Measurements from ENCODE around the gene NFATC1. TPM values are rescaled to one million over a fixed set of nuclear protein-coding genes. Genes with fewer than 3 reads are reported as not detected.

The NFATC1 gene
- total and polyA plus RNA-seq, 4 donors, result 4.6 to 8.0 (median 6.8) TPM

DNA sequence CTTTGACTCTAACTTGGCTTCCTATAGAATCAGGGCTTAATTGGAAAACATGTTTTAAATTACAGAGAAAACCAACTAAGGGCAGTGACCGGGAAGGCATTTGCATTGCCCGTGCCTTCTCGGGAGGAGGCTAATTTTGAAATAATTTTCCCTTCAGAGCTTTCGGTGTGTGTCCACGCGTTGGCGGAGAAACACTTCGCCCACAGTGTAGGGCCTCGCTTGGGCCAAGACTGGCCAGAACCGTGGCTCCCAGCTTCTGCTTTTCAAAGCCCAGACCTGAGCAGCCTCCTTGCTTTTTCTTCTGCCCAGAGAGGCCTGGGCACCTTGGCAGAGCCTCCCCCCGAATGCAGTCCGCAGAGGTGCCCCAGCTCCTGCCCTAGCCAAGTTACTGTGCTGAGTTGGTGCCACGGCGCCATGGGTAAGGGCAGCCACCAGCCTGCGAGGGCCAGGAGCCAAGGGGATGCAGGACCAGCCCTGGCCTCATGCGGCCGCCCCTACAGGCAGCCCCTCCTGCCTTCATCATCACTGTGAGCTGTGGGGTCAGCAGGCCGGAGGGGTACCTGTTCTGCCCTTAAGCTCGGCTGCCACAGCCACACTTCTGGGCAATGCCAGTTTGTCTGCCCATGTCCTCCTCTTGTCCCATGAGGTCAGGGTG lies 57.4 kb downstream of the NFATC1 start:
- 60% methylated on average over 17 of the region's 19 CpGs for WGBS (ENCODE audit: insufficient coverage)
- no peaks in the 10 kb centered on the region for H3K9me3 ChIP-seq (ENCODE audit: control insufficient read depth, insufficient read depth, low read length)
- DNase-seq (ENCODE audit: low read depth in 4 of 6, low spot score in 6 of 6), result no peak
- peaks cover 44% of the 10 kb centered on the region for H3K4me1 ChIP-seq (ENCODE audit: control insufficient read depth, insufficient read depth, low read length)
- peaks cover 63% of the 10 kb centered on the region for H3K36me3 ChIP-seq (ENCODE audit: control insufficient read depth, insufficient read depth, low read length)
- no peak overlapping the region for H3K27ac ChIP-seq (ENCODE audit: low read depth, low read length)
- no peak overlapping the region for H3K4me3 ChIP-seq (ENCODE audit: low read depth, low read length)
- no peaks in the 10 kb centered on the region for H3K27me3 ChIP-seq (ENCODE audit: control insufficient read depth, insufficient read depth, low read length)

DNA sequence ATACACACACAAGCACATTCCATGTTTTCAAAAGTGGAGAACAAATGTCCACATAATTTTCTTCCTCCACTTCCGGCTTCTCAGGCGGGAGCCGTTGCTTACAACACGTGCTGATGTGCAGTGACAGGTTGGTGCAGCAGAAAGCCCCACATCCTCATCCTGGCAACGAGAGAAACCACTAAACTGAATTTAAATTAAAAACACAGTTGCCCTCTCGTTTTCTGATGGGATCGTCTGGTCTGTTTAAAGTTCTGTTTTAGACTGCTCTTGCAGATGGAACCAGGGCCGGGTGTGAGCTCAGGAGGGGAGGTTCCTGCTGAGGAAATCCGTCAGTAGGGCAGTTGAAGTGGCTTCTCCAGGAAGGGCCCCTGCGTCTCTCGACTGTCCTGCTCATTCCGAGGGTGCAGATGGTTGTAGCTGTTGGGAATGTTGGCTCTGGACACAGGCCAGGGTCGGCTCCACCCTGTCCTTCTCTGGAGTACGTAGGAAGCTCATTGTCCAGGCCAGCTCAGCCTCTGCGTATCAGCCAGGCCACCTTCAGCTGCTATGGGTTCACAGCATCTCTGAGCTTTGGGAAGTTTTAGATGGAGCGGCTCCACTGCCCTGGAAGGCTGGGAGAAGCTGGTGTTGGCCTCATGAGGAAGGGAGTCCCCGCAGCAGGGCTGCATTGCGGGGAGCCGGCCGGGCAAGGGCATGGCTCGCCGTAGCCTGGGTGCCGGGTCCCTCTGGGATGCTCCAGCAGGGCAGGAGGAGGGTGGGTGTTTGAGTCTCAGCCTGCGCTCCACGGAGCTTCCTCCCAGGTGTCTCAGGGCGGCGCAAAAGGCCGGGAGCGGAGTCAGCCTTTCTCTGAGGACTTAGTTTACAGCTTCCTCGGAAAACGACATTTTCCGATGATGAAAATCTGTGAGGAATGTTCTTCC lies 58.3 kb downstream of the NFATC1 start:
- DNase-seq (ENCODE audit: low read depth in 4 of 6, low spot score in 6 of 6), result peak in 1 of 6 donors; percentile 48
- peak overlapping the region; percentile 54 for H3K27ac ChIP-seq (ENCODE audit: low read depth, low read length)

DNA sequence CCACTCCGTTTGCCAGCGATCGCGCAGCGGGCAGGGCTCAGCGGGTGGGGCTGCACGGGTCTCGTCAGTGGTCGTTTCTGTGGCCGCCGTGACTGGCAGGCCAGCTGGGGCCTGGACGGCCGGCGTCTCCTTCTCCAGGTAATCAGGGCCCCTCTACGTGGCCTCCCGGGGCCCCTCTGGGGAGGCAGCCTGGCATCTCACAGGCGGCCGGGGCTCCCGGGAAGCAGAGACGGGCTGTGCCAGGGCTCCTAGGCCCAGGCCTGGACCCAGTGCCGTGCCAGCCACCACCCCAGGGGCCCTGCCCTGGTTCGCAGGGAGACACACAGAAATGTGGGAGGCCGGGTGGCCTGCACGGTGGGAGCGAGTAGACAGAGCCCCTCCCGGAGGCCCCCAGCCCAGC lies 59.5 kb downstream of the NFATC1 start:
- Histone ChIP-seq H3K36me3 (ENCODE audit: control insufficient read depth, insufficient read depth, low read length) (peaks cover 57% of the 10 kb centered on the region), H3K27me3 (ENCODE audit: control insufficient read depth, insufficient read depth, low read length) (no peaks in the 10 kb centered on the region), H3K4me1 (ENCODE audit: control insufficient read depth, insufficient read depth, low read length) (peaks cover 64% of the 10 kb centered on the region), H3K4me3 (ENCODE audit: low read depth, low read length) (no peak overlapping the region), H3K27ac (ENCODE audit: low read depth, low read length) (no peak overlapping the region), H3K9me3 (ENCODE audit: control insufficient read depth, insufficient read depth, low read length) (no peaks in the 10 kb centered on the region)
- 95% methylated on average over 26 of the region's 26 CpGs for WGBS (ENCODE audit: insufficient coverage)
- no peak for DNase-seq (ENCODE audit: low read depth in 4 of 6, low spot score in 6 of 6)

More for the DNA sequence above, 58.3 kb downstream of the NFATC1 start:
- 85% methylated on average over 25 of the region's 32 CpGs for WGBS (ENCODE audit: insufficient coverage)
- Histone ChIP-seq H3K4me3 (ENCODE audit: low read depth, low read length) (no peak overlapping the region), H3K4me1 (ENCODE audit: control insufficient read depth, insufficient read depth, low read length) (peaks cover 53% of the 10 kb centered on the region), H3K36me3 (ENCODE audit: control insufficient read depth, insufficient read depth, low read length) (peaks cover 60% of the 10 kb centered on the region), H3K27me3 (ENCODE audit: control insufficient read depth, insufficient read depth, low read length) (no peaks in the 10 kb centered on the region), H3K9me3 (ENCODE audit: control insufficient read depth, insufficient read depth, low read length) (no peaks in the 10 kb centered on the region)

DNA sequence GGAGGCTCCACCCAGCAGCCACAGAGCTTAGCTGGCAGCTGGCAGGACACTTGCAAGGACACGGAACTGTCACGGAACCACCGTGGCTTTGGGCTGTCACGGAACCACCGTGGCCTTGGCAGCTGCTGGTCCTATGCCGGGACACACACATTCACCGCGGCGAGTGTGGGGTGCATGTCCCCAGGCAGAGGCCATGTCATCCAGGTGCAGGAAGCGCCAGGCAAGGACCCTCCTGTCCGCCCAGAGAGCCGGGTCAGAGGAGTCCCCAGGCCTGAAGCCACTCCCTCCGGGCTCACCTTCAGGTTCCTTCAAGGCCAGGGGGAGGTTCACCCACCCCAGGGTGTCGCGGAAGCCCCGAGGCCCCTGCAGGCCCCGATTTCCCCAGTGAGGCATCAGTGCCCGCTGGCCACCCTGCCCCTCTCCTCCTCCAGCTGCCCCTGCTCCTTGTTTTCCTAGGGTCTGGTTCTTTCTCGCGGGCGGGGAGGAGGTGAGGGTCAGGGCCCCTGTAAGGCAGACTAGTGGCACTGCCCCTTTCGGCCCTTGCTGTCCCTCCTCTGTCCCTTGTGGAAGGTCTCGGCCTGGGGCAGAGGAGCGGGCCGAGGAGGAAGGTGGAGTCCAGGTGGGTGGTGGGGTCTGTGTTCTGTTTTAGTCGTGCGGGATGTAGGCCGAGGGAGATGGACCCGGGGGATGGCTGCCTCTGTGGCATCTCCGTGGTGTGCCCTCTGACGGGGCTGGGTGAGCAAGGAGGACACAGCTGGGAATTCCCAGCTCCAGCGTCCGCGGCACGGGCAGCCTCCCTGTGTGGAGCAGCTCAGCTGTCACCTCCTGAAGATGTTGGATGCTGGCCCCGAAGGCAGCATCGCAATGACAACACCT lies 60.6 kb downstream of the NFATC1 start:
- DNase-seq (ENCODE audit: low read depth in 4 of 6, low spot score in 6 of 6), result no peak
- Histone ChIP-seq H3K27me3 (ENCODE audit: control insufficient read depth, insufficient read depth, low read length) (no peaks in the 10 kb centered on the region), H3K27ac (ENCODE audit: low read depth, low read length) (no peak overlapping the region), H3K9me3 (ENCODE audit: control insufficient read depth, insufficient read depth, low read length) (no peaks in the 10 kb centered on the region), H3K4me1 (ENCODE audit: control insufficient read depth, insufficient read depth, low read length) (peaks cover 64% of the 10 kb centered on the region), H3K4me3 (ENCODE audit: low read depth, low read length) (no peak overlapping the region), H3K36me3 (ENCODE audit: control insufficient read depth, insufficient read depth, low read length) (peaks cover 63% of the 10 kb centered on the region)
- 93% methylated on average over 35 of the region's 37 CpGs for WGBS (ENCODE audit: insufficient coverage)

DNA sequence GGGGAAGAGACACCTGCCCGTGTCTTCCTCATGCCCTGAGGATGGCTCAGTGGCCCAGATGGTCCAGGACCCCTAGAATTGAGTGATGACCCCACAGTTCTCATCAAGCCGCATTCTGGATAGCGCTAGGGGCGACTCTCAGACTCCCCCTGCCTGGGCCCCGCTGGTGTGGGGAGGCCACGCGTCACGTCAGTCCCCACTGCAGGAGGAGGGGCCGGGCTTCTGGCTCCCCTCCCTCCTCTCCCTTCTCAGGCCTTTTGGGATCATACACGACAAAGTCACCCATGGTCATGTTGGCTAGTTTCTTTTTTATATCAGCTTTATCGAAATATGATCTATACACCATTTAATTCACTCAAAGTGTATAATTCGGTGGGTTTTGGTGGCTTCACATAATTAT lies 61.5 kb downstream of the NFATC1 start:
- no peak overlapping the region for H3K27ac ChIP-seq (ENCODE audit: low read depth, low read length)
- H3K36me3 ChIP-seq (ENCODE audit: control insufficient read depth, insufficient read depth, low read length), result peaks cover 61% of the 10 kb centered on the region
- no peak for DNase-seq (ENCODE audit: low read depth in 4 of 6, low spot score in 6 of 6)

DNA sequence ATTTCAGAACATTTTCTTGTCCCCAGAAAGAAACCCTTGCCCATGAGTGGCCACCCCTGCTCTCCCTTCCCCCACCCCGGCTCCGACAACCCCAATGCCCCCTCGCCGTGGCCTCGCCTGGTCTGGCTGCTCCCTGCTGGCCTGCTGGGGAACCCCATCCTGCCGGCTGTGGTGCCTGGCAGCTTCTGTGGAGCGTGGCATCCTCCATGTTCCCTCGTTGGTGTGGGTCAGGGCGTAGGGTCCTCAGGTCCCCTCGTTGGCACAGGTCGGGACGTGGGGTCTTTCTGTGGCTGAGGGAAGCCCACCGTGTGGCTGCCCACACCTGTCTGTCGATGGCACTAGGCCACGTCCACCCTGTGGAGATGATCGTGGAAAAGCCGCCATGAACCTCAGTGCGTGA lies 61.9 kb downstream of the NFATC1 start:
- Histone ChIP-seq H3K36me3 (ENCODE audit: control insufficient read depth, insufficient read depth, low read length) (peaks cover 57% of the 10 kb centered on the region), H3K27ac (ENCODE audit: low read depth, low read length) (peak overlapping the region; percentile 3), H3K27me3 (ENCODE audit: control insufficient read depth, insufficient read depth, low read length) (no peaks in the 10 kb centered on the region), H3K4me3 (ENCODE audit: low read depth, low read length) (no peak overlapping the region), H3K4me1 (ENCODE audit: control insufficient read depth, insufficient read depth, low read length) (peaks cover 56% of the 10 kb centered on the region), H3K9me3 (ENCODE audit: control insufficient read depth, insufficient read depth, low read length) (no peaks in the 10 kb centered on the region)
- DNase-seq (ENCODE audit: low read depth in 4 of 6, low spot score in 6 of 6), result no peak
- WGBS (ENCODE audit: insufficient coverage), result 92% methylated on average over 18 of the region's 18 CpGs

More for the DNA sequence above, 61.5 kb downstream of the NFATC1 start:
- Histone ChIP-seq H3K27me3 (ENCODE audit: control insufficient read depth, insufficient read depth, low read length) (no peaks in the 10 kb centered on the region), H3K4me3 (ENCODE audit: low read depth, low read length) (no peak overlapping the region), H3K9me3 (ENCODE audit: control insufficient read depth, insufficient read depth, low read length) (no peaks in the 10 kb centered on the region), H3K4me1 (ENCODE audit: control insufficient read depth, insufficient read depth, low read length) (peaks cover 60% of the 10 kb centered on the region)
- WGBS (ENCODE audit: insufficient coverage), result 90% methylated on average over 12 of the region's 12 CpGs

DNA sequence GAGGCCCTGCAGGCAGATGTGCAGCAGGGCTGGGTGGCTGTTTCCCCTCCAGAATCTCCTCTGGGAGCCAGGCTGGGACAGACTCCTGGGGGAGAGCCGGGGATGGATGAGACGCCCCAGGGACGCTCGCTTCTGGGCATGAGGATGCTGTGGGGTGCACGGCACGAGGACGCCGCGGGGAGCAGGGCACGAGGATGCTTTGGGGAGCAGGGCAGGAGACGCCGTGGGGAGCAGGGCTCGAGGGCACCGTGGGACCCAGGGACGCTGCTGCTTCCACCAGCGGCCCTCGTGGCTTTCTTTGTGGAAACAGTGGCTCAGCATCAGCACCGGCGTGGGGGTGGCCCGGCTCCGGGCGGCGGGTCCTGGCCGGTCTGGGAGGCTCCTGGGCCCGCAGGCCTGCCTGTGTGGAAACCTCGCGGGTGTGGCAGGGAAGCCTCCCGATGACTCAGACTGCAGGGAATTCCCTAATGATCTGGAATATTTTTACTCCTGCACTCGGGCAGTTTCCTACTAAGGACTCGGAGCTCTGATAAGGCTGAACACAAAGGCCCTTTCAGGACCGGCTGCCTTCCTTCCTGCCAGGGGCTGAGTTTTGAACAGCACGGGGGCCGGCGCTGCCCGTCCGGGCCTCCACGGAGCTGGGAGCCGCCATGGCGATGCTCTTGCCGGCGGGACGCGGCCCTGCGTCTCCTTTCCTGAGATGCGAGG lies 62.6 kb downstream of the NFATC1 start:
- H3K36me3 ChIP-seq (ENCODE audit: control insufficient read depth, insufficient read depth, low read length), result peaks cover 60% of the 10 kb centered on the region
- H3K27ac ChIP-seq (ENCODE audit: low read depth, low read length), result peak overlapping the region; percentile 84
- H3K27me3 ChIP-seq (ENCODE audit: control insufficient read depth, insufficient read depth, low read length), result no peaks in the 10 kb centered on the region
- peak in 2 of 6 donors; percentile 49 to 64 for DNase-seq (ENCODE audit: low read depth in 4 of 6, low spot score in 6 of 6)
- H3K4me3 ChIP-seq (ENCODE audit: low read depth, low read length), result no peak overlapping the region
- H3K9me3 ChIP-seq (ENCODE audit: control insufficient read depth, insufficient read depth, low read length), result no peaks in the 10 kb centered on the region
- H3K4me1 ChIP-seq (ENCODE audit: control insufficient read depth, insufficient read depth, low read length), result peaks cover 50% of the 10 kb centered on the region
- WGBS (ENCODE audit: insufficient coverage), result 58% methylated on average over 43 of the region's 45 CpGs

DNA sequence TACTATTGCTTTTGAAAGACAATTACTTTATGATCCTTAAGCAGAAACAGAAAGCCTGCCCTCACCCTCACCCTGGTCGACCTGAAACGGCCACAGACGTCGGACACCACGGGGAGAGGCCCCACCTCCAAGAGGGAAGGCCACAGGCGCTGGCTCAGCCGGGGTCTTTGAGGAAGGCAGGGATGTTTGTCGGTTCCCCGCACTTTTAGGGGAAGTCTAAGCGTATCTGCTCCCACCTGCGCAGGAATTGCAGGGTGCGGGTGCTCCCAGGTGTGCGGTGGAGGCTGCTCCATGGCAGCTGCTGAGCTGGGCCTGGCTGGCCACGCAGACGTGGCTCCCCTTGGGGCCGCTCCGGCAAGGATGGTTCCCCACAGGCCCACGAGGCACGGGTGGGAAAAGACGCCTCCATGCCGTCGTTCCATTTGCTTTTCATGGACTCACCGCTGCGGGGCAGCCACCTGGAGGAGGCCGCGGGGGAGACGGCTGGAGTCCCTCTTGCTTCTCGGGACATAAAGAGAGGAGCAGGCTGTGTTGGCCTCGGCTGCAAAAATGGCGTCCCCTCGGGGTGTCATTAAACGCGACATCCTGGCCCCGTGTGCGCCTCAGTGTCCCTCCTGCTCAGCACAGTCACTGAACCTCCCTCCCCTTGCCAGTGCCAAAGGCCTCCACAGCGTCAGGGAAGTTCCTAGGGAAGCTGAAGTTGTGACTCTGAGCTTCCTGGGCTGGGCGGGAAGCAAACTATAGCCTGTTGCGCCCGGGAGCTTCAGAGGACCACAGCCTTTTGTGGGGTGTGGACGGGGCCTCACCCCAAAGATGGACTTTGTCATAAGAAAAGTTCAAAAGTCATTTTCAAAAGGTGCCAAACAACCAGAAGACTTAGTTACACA lies 63.4 kb downstream of the NFATC1 start:
- WGBS (ENCODE audit: insufficient coverage), result 94% methylated on average over 31 of the region's 40 CpGs
- no peaks in the 10 kb centered on the region for H3K27me3 ChIP-seq (ENCODE audit: control insufficient read depth, insufficient read depth, low read length)
- peaks cover 63% of the 10 kb centered on the region for H3K36me3 ChIP-seq (ENCODE audit: control insufficient read depth, insufficient read depth, low read length)
- H3K4me1 ChIP-seq (ENCODE audit: control insufficient read depth, insufficient read depth, low read length), result peaks cover 43% of the 10 kb centered on the region
- H3K27ac ChIP-seq (ENCODE audit: low read depth, low read length), result peak overlapping the region; percentile 84
- DNase-seq (ENCODE audit: low read depth in 4 of 6, low spot score in 6 of 6), result no peak
- no peak overlapping the region for H3K4me3 ChIP-seq (ENCODE audit: low read depth, low read length)
- H3K9me3 ChIP-seq (ENCODE audit: control insufficient read depth, insufficient read depth, low read length), result no peaks in the 10 kb centered on the region

All from spinal cord (tissue), 10 donors.